Panc1 (cell line): ENCODE results near the gene HTN1.

Source experiments
- TF ChIP-seq, protein P1 (sequence below): fragments of 450-650 bp; IDR thresholded peaks from 2 replicates; pipeline ENCODE4 v1.5.1; 2017; ENCODE audit warnings: mild to moderate bottlenecking
- TF ChIP-seq, protein P2 (sequence below), 2 experiments: IDR thresholded peaks; 2 replicates each; pipeline ENCODE4 v1.6.1; 2011 to 2012; ENCODE audit warnings: low read depth in 2 of 2, control low read depth in 1 of 2, low read length in 1 of 2, mild to moderate bottlenecking in 1 of 2, moderate library complexity in 1 of 2; ENCODE audit not compliant: insufficient read depth in 1 of 2

DNA sequence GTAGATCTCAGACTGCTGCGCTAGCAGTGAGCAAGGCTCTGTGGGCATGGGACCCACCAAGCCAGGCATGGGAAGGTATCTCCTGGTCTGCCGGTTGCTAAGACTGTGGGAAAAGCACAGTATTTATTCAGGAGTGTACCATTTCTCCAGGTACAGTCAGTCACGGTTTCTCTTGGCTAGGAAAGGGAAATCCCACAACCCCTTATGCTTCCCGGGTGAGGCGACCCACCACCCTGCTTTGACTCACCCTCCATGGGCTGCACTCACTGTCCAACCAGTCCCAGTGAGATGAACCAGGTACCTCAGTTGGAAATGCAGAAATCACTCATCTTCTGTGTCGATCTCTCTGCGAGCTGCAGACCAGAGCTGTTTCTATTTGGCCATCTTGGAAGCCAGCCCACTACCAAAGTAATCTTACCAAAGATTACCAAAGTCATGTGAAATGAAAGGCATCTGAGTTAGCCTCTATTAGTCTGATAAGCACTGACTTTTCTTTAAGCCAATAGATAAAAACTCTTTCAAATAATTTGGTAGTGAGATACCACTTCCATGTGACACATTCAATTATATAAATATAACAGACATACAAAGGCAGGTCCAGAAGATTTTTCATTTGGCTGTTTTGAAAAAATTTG lies 8.5 kb upstream of the HTN1 start:
- TF ChIP-seq, protein P1, sequence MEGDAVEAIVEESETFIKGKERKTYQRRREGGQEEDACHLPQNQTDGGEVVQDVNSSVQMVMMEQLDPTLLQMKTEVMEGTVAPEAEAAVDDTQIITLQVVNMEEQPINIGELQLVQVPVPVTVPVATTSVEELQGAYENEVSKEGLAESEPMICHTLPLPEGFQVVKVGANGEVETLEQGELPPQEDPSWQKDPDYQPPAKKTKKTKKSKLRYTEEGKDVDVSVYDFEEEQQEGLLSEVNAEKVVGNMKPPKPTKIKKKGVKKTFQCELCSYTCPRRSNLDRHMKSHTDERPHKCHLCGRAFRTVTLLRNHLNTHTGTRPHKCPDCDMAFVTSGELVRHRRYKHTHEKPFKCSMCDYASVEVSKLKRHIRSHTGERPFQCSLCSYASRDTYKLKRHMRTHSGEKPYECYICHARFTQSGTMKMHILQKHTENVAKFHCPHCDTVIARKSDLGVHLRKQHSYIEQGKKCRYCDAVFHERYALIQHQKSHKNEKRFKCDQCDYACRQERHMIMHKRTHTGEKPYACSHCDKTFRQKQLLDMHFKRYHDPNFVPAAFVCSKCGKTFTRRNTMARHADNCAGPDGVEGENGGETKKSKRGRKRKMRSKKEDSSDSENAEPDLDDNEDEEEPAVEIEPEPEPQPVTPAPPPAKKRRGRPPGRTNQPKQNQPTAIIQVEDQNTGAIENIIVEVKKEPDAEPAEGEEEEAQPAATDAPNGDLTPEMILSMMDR = no peak
- TF ChIP-seq, protein P2, sequence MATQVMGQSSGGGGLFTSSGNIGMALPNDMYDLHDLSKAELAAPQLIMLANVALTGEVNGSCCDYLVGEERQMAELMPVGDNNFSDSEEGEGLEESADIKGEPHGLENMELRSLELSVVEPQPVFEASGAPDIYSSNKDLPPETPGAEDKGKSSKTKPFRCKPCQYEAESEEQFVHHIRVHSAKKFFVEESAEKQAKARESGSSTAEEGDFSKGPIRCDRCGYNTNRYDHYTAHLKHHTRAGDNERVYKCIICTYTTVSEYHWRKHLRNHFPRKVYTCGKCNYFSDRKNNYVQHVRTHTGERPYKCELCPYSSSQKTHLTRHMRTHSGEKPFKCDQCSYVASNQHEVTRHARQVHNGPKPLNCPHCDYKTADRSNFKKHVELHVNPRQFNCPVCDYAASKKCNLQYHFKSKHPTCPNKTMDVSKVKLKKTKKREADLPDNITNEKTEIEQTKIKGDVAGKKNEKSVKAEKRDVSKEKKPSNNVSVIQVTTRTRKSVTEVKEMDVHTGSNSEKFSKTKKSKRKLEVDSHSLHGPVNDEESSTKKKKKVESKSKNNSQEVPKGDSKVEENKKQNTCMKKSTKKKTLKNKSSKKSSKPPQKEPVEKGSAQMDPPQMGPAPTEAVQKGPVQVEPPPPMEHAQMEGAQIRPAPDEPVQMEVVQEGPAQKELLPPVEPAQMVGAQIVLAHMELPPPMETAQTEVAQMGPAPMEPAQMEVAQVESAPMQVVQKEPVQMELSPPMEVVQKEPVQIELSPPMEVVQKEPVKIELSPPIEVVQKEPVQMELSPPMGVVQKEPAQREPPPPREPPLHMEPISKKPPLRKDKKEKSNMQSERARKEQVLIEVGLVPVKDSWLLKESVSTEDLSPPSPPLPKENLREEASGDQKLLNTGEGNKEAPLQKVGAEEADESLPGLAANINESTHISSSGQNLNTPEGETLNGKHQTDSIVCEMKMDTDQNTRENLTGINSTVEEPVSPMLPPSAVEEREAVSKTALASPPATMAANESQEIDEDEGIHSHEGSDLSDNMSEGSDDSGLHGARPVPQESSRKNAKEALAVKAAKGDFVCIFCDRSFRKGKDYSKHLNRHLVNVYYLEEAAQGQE (IDR thresholded peaks at IDR 0.05; ENCODE audit: insufficient read depth in 1 of 2, low read depth in 2 of 2, low read length in 1 of 2) = no peak
